Ascending aorta (tissue), 2 donors: ENCODE measurements around the gene SLC22A23. TPM values are rescaled to one million over a fixed set of nuclear protein-coding genes. Genes with fewer than 3 reads are reported as not detected.

Experiments
- DNase-seq, 2 donors: peaks; one replicate each; pipeline ENCODE4 v3.0.0-alpha.2; 2019; ENCODE audit warnings: low spot score in 2 of 2
- H3K27ac ChIP-seq, 2 donors: fragments of 200-600 bp; sonication (generic); one replicate each; pipeline ENCODE4 v1.5.1; 2016 to 2017; ENCODE audit warnings: mild to moderate bottlenecking in 1 of 2
- H3K27me3 ChIP-seq: fragments of 200-600 bp; sonication (generic); one replicate; pipeline ENCODE4 v1.5.1; 2017
- H3K36me3 ChIP-seq, 2 donors: fragments of 200-600 bp; sonication (generic); one replicate each; pipeline ENCODE4 v1.5.1; 2016
- H3K4me1 ChIP-seq, 2 donors: fragments of 200-600 bp; sonication (generic); one replicate each; pipeline ENCODE4 v1.5.1; 2016 to 2017; ENCODE audit warnings: mild to moderate bottlenecking in 1 of 2
- H3K4me3 ChIP-seq, 2 donors: fragments of 200-600 bp; sonication (generic); one replicate each; pipeline ENCODE4 v1.5.1; 2016 to 2017; ENCODE audit warnings: mild to moderate bottlenecking in 1 of 2
- H3K9me3 ChIP-seq, 2 donors: fragments of 200-600 bp; sonication (generic); one replicate each; pipeline ENCODE4 v1.5.1; 2016
- CTCF ChIP-seq, 3 experiments: fragments of 200-600 bp in 2 of 3; fragments of 450-650 bp in 1 of 3; sonication (generic) in 2 of 3; IDR thresholded peaks; one replicate each; pipeline ENCODE4 v1.5.1; 2016 to 2019; ENCODE audit warnings: antibody characterized with exemption in 3 of 3, mild to moderate bottlenecking in 1 of 3, moderate library complexity in 1 of 3
- intact Hi-C: fragments of 100-400 bp; cut with DNase I; formaldehyde crosslinking; loops from one replicate; pipeline ENCODE4 v1.15.1; 2023
- total RNA-seq: library from RNA; depleted of rRNA; stranded (reverse); fragments of >200 nt; gene quantifications from one replicate; pipeline ENCODE4 v1.1.0, GENCODE V29; 2016

SLC22A23 gene
- total RNA-seq, 1 donor from 2014 or later = 42.0 TPM

- Histone ChIP-seq H3K4me3 (no peak overlapping the region), H3K36me3 (no peaks in the 10 kb centered on the region), H3K27me3 (no peaks in the 10 kb centered on the region), H3K4me1 (no peaks in the 10 kb centered on the region), H3K9me3 (no peaks in the 10 kb centered on the region), H3K27ac (no peak overlapping the region)
- intact Hi-C loops = no loop called here
- no peak for TF ChIP-seq CTCF (IDR thresholded peaks at IDR 0.05)
- no peak for DNase-seq
These were observed 38.3 kb downstream of the SLC22A23 start for GRCh38 chr6:3418496-3419060.

- H3K36me3 ChIP-seq = no peaks in the 10 kb centered on the region
- no peak overlapping the region for H3K4me3 ChIP-seq
- no peaks in the 10 kb centered on the region for H3K4me1 ChIP-seq
- intact Hi-C loops = no loop called here
- TF ChIP-seq CTCF (IDR thresholded peaks at IDR 0.05) = no peak
- H3K27ac ChIP-seq = no peak overlapping the region
- no peaks in the 10 kb centered on the region for H3K9me3 ChIP-seq
- no peak for DNase-seq
- H3K27me3 ChIP-seq = no peaks in the 10 kb centered on the region
These were observed 39.4 kb downstream of the SLC22A23 start for GRCh38 chr6:3417473-3417872.

- Histone ChIP-seq H3K36me3 (no peaks in the 10 kb centered on the region), H3K4me3 (no peak overlapping the region), H3K27ac (no peak overlapping the region), H3K27me3 (no peaks in the 10 kb centered on the region), H3K9me3 (no peaks in the 10 kb centered on the region), H3K4me1 (peaks cover 0 to 2% of the 10 kb centered on the region in 2 donors)
- intact Hi-C loops = no loop called here
- DNase-seq = no peak
- TF ChIP-seq CTCF (IDR thresholded peaks at IDR 0.05) = no peak
These were observed 41.4 kb downstream of the SLC22A23 start for GRCh38 chr6:3415490-3415889.

GRCh38 chr6:3415082-3415453 lies 41.8 kb downstream of the SLC22A23 start:
- Histone ChIP-seq H3K4me1 (peaks cover 0 to 2% of the 10 kb centered on the region in 2 donors), H3K36me3 (no peaks in the 10 kb centered on the region), H3K4me3 (no peak overlapping the region), H3K27ac (no peak overlapping the region), H3K9me3 (no peaks in the 10 kb centered on the region), H3K27me3 (no peaks in the 10 kb centered on the region)
- intact Hi-C loops = no loop called here
- DNase-seq = no peak
- no peak for TF ChIP-seq CTCF (IDR thresholded peaks at IDR 0.05)

- Histone ChIP-seq H3K4me3 (no peak overlapping the region), H3K9me3 (no peaks in the 10 kb centered on the region)
- intact Hi-C loops = loop anchor here (5.0 kb wide), 2 partner anchors 132 to 318 kb away; no protein-coding TSS in a partner anchor
These were observed 42.3 kb downstream of the SLC22A23 start for GRCh38 chr6:3414327-3415081.

More at GRCh38 chr6:3414327-3415081, 42.3 kb downstream of the SLC22A23 start:
- peaks cover 0 to 2% of the 10 kb centered on the region in 2 donors for H3K4me1 ChIP-seq
- no peaks in the 10 kb centered on the region for H3K27me3 ChIP-seq
- DNase-seq = no peak
- H3K27ac ChIP-seq = no peak overlapping the region
- no peaks in the 10 kb centered on the region for H3K36me3 ChIP-seq
- no peak for TF ChIP-seq CTCF (IDR thresholded peaks at IDR 0.05)
